Measurements from ENCODE around the gene NSMF. TPM values are rescaled to one million over a fixed set of nuclear protein-coding genes. Genes with fewer than 3 reads are reported as not detected.
A peak's percentile ranks its signal among the peaks of the same experiment; 100 is the strongest.
"Not testable (repeated sequence)": the region's sequence is repeated elsewhere in the genome, so short reads cannot be mapped to it uniquely, and the experiment has no call there.

Gene NSMF
- total RNA-seq, 1 donor from 2014 or later, result 57.6 TPM

DNA sequence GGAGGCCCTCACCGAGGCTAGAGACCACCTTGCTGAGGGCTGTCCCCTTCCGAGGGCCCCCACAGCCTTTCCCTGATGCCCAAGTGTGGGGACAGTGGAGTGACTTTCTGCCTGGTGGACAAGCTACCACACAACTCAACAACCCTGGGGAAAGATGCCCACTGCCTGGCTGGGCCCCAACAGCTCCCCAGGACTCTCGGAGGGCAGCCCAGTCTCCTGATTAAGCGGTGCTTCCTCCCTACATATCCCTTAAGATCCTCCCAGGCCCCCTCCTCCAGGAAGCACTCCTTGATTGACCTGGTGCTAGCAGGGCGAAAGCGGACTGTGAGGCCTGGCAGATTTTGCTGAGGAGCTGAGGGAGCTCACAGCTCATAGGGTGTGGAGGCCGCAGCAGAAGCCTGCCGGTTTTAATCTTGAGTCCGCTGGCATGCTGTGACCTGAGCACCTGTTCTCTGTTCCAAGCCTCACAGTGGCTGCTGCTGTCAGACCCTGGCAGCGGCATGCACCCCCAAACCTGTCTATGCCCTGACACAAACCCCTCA, 2.2 kb downstream of the NSMF start:
- intact Hi-C loops (cut with micrococcal nuclease), result loop anchor here (10.0 kb wide), 1 partner anchor 482 kb away; the partner anchor contains the start of gene PTGDS
- no peak for DNase-seq (ENCODE audit: low spot score)
- Mint-ChIP-seq H3K36me3 (ENCODE audit: low read depth) (peaks cover 23% of the 10 kb centered on the region), H3K27me3 (ENCODE audit: low read depth) (no peaks in the 10 kb centered on the region), H3K9me3 (no peaks in the 10 kb centered on the region), H3K4me1 (ENCODE audit: low read depth) (peaks cover 16% of the 10 kb centered on the region), H3K27ac (no peak overlapping the region), H3K4me3 (ENCODE audit: low read depth) (no peak overlapping the region)

DNA sequence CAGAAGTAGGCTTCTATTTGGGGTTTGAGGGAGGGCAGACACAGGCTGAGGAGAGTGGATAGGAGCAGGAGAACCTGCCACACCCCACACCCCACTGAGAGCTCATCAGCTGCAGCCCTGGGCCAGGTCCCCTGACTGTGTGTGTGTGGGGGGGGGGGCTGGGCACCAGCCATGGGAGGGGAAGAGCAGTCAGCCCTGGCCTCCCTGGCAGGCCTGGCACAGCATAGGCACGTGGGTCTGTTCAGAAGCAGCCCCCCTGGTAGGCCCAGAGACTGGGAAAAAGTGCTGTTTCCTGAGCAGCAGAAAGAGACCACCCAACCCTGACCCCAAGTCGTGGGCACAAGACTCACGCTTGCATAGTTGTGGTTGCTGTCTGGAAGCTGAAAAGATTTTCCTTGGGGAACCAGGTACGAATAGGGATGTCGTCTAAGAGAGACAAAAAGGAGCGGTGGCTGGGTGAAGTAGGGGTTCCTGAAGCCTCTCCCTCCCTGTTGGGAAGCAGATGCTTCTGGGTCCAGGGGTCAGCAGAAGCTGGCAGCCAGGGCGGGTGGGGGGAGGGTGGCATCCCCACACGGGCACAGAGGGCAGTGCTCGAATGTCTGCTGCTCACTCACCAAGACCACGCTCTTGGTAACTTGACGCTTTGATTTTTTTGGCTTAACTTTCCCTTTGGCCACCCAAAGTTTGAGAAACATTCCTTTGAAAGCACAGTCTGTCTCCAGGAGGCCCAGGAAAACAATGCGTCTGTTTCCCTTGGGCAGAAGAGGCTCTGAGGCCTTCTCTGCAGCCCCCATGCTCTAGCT, 2.9 kb downstream of the NSMF start:
- Mint-ChIP-seq H3K36me3 (ENCODE audit: low read depth) (peaks cover 23% of the 10 kb centered on the region), H3K4me1 (ENCODE audit: low read depth) (peaks cover 16% of the 10 kb centered on the region), H3K27ac (no peak overlapping the region), H3K9me3 (no peaks in the 10 kb centered on the region), H3K4me3 (ENCODE audit: low read depth) (peak overlapping the region; percentile 45), H3K27me3 (ENCODE audit: low read depth) (no peaks in the 10 kb centered on the region)
- intact Hi-C loops (cut with micrococcal nuclease), result loop anchor here (10.0 kb wide), 1 partner anchor 481 kb away; the partner anchor contains the start of gene PTGDS
- no peak for DNase-seq (ENCODE audit: low spot score)

DNA sequence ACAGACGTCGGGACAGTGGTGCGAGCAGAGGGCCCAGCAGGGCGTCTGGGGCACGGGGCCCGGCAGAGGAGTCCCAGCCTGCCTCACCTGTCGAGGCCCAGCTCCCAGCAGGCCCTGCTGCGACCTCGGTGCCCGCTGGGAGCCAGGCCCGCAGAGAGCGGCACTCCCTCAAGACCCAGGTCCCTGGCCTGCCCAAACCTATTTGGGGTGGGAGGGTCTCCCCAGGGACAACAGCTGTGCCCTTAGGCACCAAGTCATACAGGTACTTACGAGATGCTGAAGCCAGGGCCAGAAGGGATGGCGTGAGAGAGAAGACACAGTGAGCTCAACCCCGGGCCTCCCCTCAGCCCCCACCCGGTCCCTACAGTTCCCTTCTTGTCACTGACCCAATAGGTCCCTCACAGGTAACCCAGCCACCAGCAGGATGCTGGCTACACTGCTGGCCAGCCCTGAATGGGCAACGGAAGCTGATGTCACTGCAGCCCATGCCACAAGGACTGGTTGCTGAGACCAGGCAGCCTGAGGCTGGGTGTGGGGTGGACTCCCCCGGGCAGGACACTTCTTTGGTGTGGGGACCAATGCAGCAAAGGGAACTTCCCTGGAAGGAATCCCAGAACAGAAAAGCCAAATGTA, 3.7 kb downstream of the NSMF start:
- Mint-ChIP-seq H3K36me3 (ENCODE audit: low read depth) (peaks cover 23% of the 10 kb centered on the region), H3K4me3 (ENCODE audit: low read depth) (no peak overlapping the region), H3K4me1 (ENCODE audit: low read depth) (peaks cover 18% of the 10 kb centered on the region), H3K9me3 (no peaks in the 10 kb centered on the region), H3K27me3 (ENCODE audit: low read depth) (no peaks in the 10 kb centered on the region), H3K27ac (no peak overlapping the region)
- intact Hi-C loops (cut with micrococcal nuclease), result loop anchor here (10.0 kb wide), 1 partner anchor 481 kb away; the partner anchor contains the start of gene PTGDS
- DNase-seq (ENCODE audit: low spot score), result no peak

DNA sequence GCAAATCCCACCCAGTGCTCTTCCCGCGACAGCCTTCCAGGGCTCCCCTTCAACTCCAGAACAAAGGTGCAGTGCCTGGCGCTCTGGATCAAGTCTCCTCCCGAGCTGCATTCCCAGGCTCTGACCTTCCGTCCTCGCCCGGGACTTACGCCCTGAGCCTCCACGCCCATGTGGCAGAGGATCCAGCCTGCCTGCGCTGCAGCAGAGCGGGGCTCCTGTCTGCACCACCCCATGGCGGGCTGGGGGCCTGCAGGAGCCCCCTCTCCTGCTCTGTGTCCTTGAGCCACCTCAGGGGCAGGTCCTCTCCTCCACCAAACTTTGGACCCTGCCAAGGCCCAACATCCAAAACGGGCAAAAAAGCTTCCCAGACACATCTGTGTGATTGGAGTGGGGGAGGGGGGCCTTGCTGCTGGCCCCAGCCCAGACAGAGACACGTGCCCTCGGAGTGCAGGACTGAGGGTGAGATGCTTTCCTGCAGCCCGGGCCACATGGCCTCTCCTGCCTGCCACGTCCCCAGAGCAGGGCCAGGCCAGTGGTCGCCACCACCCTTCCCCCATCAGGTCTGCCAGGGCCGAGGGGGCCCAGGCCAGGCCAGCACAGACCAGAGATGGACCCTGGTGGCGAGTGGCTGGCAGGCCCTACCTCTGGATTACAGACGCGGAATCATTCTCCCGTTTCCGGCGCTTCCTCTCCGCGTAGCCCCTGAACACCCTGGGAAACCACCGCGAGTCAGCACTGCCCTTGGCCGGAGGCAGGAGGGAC, 4.4 kb downstream of the NSMF start:
- peaks cover 17% of the 10 kb centered on the region for H3K4me1 Mint-ChIP-seq (ENCODE audit: low read depth)
- H3K9me3 Mint-ChIP-seq, result no peaks in the 10 kb centered on the region
- peaks cover 28% of the 10 kb centered on the region for H3K36me3 Mint-ChIP-seq (ENCODE audit: low read depth)
- no peak for DNase-seq (ENCODE audit: low spot score)
- no peak overlapping the region for H3K27ac Mint-ChIP-seq
- peak overlapping the region; percentile 51 for H3K4me3 Mint-ChIP-seq (ENCODE audit: low read depth)
- H3K27me3 Mint-ChIP-seq (ENCODE audit: low read depth), result no peaks in the 10 kb centered on the region
- intact Hi-C loops (cut with micrococcal nuclease), result loop anchor here (10.0 kb wide), 1 partner anchor 480 kb away; the partner anchor contains the start of gene PTGDS

DNA sequence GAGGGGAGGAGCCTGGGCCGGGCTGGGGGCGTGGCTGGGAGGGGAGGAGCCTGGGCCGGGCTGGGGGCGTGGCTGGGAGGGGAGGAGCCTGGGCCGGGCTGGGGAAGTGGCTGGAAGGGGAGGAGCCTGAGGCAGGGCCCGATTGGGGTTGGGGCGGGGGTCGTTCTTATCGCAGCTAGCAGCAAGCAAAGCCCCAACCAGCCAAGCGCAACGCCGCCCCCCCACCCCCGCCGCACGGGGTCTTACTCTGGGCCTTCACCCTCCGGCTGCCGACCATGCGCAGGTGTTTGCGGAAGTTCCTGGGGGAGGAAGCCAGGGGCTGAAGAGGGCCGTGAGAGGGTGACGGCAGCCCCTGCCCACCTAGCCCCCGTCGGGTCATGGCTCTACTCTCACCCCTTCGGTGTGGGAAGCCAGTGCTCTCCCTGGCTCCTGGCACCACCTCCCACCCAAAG, 5.0 kb downstream of the NSMF start:
- intact Hi-C loops (cut with micrococcal nuclease), result loop anchor here (10.0 kb wide), 1 partner anchor 479 kb away; the partner anchor contains the start of gene PTGDS
- DNase-seq (ENCODE audit: low spot score), result peak; percentile 53
- Mint-ChIP-seq H3K4me1 (ENCODE audit: low read depth) (peaks cover 16% of the 10 kb centered on the region), H3K27ac (no peak overlapping the region), H3K36me3 (ENCODE audit: low read depth) (peaks cover 34% of the 10 kb centered on the region), H3K27me3 (ENCODE audit: low read depth) (no peaks in the 10 kb centered on the region), H3K9me3 (no peaks in the 10 kb centered on the region), H3K4me3 (ENCODE audit: low read depth) (peak overlapping the region; percentile 51)

DNA sequence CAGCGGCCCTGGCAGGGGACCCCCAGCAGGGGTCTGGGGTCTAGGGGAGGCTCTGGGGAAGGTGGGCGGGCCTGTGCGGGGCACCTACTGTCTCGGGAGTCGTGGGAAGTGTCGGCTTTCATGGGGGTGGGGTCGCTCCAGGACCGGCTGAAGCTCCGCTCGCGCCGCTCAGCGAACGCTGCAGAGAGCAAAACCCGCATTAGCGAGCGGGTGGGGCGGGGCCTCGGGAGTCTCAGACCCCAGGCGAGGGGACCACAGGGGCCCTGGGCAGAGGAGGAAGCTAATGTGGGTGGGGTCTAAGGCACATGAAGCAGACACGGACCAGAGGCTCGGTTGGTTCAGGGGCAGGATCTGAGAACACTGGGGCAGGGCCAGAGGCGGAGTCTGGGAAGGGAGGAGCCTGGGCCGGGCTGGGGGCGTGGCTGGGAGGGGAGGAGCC, 5.5 kb downstream of the NSMF start:
- H3K9me3 Mint-ChIP-seq, result no peaks in the 10 kb centered on the region
- H3K4me3 Mint-ChIP-seq (ENCODE audit: low read depth), result peak overlapping the region; percentile 33
- intact Hi-C loops (cut with micrococcal nuclease), result loop anchor here (10.0 kb wide), 1 partner anchor 479 kb away; the partner anchor contains the start of gene PTGDS
- peak; percentile 63 for DNase-seq (ENCODE audit: low spot score)
- no peak overlapping the region for H3K27ac Mint-ChIP-seq
- peaks cover 16% of the 10 kb centered on the region for H3K4me1 Mint-ChIP-seq (ENCODE audit: low read depth)
- H3K27me3 Mint-ChIP-seq (ENCODE audit: low read depth), result no peaks in the 10 kb centered on the region
- peaks cover 39% of the 10 kb centered on the region for H3K36me3 Mint-ChIP-seq (ENCODE audit: low read depth)

DNA sequence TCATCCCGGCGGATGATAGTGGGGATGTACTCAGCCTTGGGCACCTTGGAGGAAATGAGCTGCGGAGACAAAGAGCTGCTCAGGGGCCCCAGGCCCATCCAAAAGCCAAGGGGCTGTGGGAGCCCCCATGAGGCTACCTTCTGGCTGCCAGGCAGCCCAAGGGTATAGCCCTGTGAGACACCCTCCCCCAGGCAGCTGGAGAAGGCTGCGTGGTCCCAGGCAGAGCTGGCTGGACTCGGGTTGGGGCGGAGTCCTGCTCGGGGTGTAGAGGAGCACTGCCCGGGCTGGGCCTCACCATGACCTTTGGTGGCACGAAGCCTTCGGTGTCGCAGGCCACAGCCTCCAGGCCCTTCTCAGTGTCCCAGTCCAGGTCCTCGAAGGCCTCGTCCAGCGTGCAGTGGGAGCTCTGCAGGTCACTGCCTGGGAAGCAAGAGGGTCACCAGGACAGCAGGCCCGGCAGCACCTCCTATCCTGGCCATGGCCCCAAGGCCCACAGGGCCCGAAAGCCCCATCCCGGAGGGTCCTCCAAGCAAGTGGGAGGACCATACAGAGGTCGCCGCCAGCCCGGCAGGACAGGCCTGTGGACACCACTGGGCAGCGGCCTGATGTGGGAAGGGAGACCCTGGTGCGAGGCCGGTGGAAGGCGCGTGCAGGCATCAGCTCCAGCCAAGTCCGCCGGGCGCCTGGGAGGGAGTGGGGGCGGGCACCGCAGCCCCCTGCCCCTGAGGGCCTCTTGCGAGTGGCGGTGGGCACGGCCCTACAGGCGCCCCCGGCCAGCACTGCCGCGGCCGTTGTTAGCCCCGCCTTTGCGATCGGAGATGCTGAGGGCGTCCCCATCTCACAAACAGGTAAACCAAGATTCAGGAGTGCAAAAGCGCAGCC, 6.1 kb downstream of the NSMF start:
- Mint-ChIP-seq H3K36me3 (ENCODE audit: low read depth) (peaks cover 41% of the 10 kb centered on the region), H3K4me3 (ENCODE audit: low read depth) (no peak overlapping the region), H3K27me3 (ENCODE audit: low read depth) (no peaks in the 10 kb centered on the region), H3K27ac (no peak overlapping the region), H3K4me1 (ENCODE audit: low read depth) (peaks cover 16% of the 10 kb centered on the region), H3K9me3 (no peaks in the 10 kb centered on the region)
- DNase-seq (ENCODE audit: low spot score), result no peak
- intact Hi-C loops (cut with micrococcal nuclease), result loop anchor here (10.0 kb wide), 1 partner anchor 478 kb away; the partner anchor contains the start of gene PTGDS

DNA sequence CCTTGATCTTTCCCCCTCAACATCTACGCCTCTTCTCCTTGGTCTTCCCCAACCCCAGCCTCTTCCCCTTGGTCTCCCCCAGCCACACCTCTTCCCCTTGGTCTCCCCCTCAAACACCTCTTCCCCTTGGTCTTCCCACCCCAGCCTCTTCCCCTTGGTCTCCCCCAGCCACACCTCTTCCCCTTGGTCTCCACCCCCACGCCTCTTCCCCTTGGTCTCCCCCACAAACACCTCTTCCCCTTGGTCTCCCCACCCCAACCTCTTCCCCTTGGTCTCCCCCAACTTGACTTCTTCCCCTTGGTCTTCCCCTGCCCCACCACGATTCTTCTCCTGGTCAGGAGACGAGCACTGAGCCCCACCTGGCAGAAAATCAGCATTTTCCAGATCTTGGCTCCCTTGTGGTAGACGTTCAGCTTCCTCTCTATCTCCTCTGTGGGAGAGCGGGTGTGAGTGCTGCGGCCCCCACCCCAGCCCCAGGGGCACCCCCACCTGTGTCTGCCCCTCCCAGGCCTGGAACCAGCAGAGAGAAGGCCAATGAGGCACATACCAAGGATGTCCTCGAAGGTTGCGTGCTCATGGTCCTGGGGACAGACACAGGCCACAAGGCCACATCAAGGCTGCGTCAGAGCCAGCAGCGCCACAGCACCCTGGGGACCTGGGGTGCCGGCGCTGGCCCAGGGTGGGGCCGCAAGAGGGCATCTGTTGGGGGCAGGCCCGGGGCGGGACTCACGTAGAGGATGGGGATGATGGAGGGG, 7.0 kb downstream of the NSMF start:
- H3K4me1 Mint-ChIP-seq (ENCODE audit: low read depth), result peaks cover 17% of the 10 kb centered on the region
- no peak overlapping the region for H3K27ac Mint-ChIP-seq
- H3K36me3 Mint-ChIP-seq (ENCODE audit: low read depth), result peaks cover 43% of the 10 kb centered on the region
- intact Hi-C loops (cut with micrococcal nuclease), result loop anchor here (10.0 kb wide), 1 partner anchor 477 kb away; the partner anchor contains the start of gene PTGDS
- DNase-seq (ENCODE audit: low spot score), result no peak
- H3K27me3 Mint-ChIP-seq (ENCODE audit: low read depth), result no peaks in the 10 kb centered on the region
- peak overlapping the region; percentile 6 for H3K4me3 Mint-ChIP-seq (ENCODE audit: low read depth)
- H3K9me3 Mint-ChIP-seq, result no peaks in the 10 kb centered on the region

DNA sequence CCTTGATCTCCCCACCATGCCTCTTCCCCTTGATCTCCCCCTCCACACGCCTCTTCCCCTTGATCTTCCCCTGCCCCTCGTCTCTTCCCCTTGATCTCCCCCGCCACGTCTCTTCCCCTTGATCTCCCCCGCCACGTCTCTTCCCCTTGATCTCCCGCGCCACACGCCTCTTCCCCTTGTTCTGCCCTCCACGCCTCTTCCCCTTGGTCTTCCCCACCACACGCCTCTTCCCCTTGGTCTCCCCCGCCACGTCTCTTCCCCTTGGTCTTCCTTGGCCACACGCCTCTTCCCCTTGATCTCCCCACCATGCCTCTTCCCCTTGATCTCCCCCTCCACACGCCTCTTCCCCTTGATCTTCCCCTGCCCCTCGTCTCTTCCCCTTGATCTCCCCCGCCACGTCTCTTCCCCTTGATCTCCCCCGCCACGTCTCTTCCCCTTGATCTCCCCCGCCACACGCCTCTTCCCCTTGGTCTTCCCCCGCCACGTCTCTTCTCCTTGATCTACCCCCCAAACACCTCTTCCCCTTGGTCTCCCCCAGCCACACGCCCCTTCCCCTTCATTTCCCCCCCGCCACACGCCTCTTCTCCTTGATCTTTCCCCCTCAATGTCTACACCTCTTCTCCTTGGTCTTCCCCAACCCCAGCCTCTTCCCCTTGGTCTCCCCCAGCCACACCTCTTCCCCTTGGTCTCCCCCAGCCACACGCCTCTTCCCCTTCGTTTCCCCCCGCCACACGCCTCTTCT, 7.7 kb downstream of the NSMF start:
- peaks cover 15% of the 10 kb centered on the region for H3K4me1 Mint-ChIP-seq (ENCODE audit: low read depth)
- H3K4me3 Mint-ChIP-seq (ENCODE audit: low read depth); H3K9me3 Mint-ChIP-seq; H3K27ac Mint-ChIP-seq; DNase-seq (ENCODE audit: low spot score); H3K27me3 Mint-ChIP-seq (ENCODE audit: low read depth): not testable (repeated sequence)
- H3K36me3 Mint-ChIP-seq (ENCODE audit: low read depth), result peaks cover 40% of the 10 kb centered on the region
- intact Hi-C loops (cut with micrococcal nuclease), result loop anchor here (10.0 kb wide), 1 partner anchor 477 kb away; the partner anchor contains the start of gene PTGDS

DNA sequence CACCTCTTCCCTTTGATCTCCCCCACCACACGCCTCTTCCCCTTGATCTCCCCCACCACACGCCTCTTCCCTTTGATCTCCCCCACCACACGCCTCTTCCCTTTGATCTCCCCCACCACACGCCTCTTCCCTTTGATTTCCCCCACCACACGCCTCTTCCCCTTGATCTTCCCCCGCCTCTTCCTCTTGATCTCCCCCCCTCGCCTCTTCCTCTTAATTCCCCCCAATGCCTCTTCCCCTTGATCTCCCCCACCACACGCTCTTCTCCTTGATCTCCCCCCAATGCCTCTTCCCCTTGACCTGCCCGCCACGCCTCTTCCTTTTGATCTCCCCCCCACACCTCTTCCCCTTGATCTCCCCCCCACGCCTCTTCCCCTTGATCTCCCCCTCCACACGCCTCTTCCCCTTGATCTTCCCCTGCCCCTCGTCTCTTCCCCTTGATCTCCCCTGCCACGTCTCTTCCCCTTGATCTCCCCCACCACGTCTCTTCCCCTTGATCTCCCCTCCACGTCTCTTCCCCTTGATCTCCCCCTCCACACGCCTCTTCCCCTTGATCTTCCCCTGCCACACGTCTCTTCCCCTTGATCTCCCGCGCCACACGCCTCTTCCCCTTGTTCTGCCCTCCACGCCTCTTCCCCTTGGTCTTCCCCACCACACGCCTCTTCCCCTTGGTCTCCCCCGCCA, 8.5 kb downstream of the NSMF start:
- H3K4me3 Mint-ChIP-seq (ENCODE audit: low read depth); H3K9me3 Mint-ChIP-seq; H3K27me3 Mint-ChIP-seq (ENCODE audit: low read depth); DNase-seq (ENCODE audit: low spot score); H3K27ac Mint-ChIP-seq: not testable (repeated sequence)
- Mint-ChIP-seq H3K36me3 (ENCODE audit: low read depth) (peaks cover 33% of the 10 kb centered on the region), H3K4me1 (ENCODE audit: low read depth) (peaks cover 15% of the 10 kb centered on the region)
- intact Hi-C loops (cut with micrococcal nuclease), result loop anchor here (10.0 kb wide), 1 partner anchor 476 kb away; the partner anchor contains the start of gene PTGDS
